Mesenchymal stem cell (in vitro differentiated cells and primary cell): Measurements from ENCODE around the gene JADE3.

Experiments
- DNase-seq: peaks from one replicate; pipeline ENCODE4 v3.0.0-alpha.2; 2013
- H2AFZ ChIP-seq: one replicate; pipeline ENCODE4 v1.6.1; 2013; ENCODE audit warnings: low read depth, mild to moderate bottlenecking, control low read depth, inconsistent platforms, low read length, moderate library complexity
- H2AK5ac ChIP-seq: 2 replicates; pipeline ENCODE4 v1.6.1; 2013; ENCODE audit warnings: low read length, moderate library complexity, mild to moderate bottlenecking, inconsistent platforms; ENCODE audit not compliant: severe bottlenecking
- H2BK120ac ChIP-seq: one replicate; pipeline ENCODE4 v1.6.1; 2013; ENCODE audit warnings: low read depth, mild to moderate bottlenecking, inconsistent platforms, low read length, moderate library complexity
- H2BK12ac ChIP-seq, 2 experiments: one replicate each; pipeline ENCODE4 v1.6.1; 2013; ENCODE audit warnings: inconsistent platforms in 2 of 2, low read length in 2 of 2, mild to moderate bottlenecking in 2 of 2, moderate library complexity in 2 of 2, control low read depth in 1 of 2
- H2BK15ac ChIP-seq: one replicate; pipeline ENCODE4 v1.6.1; 2013; ENCODE audit warnings: mild to moderate bottlenecking, low read depth, inconsistent platforms; ENCODE audit not compliant: poor library complexity, severe bottlenecking
- H2BK5ac ChIP-seq: 2 replicates; pipeline ENCODE4 v1.6.1; 2013; ENCODE audit warnings: low read depth, mild to moderate bottlenecking, low read length, control low read depth, inconsistent platforms; ENCODE audit not compliant: poor library complexity, severe bottlenecking
- H3K14ac ChIP-seq, 2 experiments: one replicate each; pipeline ENCODE4 v1.6.1; 2013; ENCODE audit warnings: inconsistent platforms in 2 of 2, low read length in 2 of 2, control low read depth in 1 of 2, mild to moderate bottlenecking in 1 of 2, moderate library complexity in 1 of 2
- H3K18ac ChIP-seq, 2 experiments: one replicate each; pipeline ENCODE4 v1.6.1; 2013; ENCODE audit warnings: inconsistent platforms in 2 of 2, low read length in 2 of 2, control low read depth in 1 of 2, low read depth in 1 of 2, mild to moderate bottlenecking in 1 of 2
- H3K23ac ChIP-seq, 2 experiments: one replicate each; pipeline ENCODE4 v1.6.1; 2013; ENCODE audit warnings: inconsistent platforms in 2 of 2, low read length in 2 of 2, mild to moderate bottlenecking in 2 of 2, moderate library complexity in 2 of 2, control low read depth in 1 of 2
- H3K27ac ChIP-seq: 2 replicates; pipeline ENCODE4 v1.5.1; 2013; ENCODE audit warnings: mild to moderate bottlenecking, moderate library complexity, low read length, control low read depth, inconsistent platforms; ENCODE audit not compliant: poor library complexity, severe bottlenecking
- H3K27me3 ChIP-seq, 2 experiments: 2 replicates each; pipeline versions ENCODE4 v1.6.1 to v1.7.0; 2013; ENCODE audit warnings: low read length in 2 of 2, mild to moderate bottlenecking in 2 of 2, moderate library complexity in 2 of 2, control low read depth in 1 of 2, inconsistent platforms in 1 of 2; ENCODE audit not compliant: control insufficient read depth in 1 of 2, insufficient read depth in 1 of 2
- H3K36me3 ChIP-seq, 2 experiments: 2 replicates each; pipeline versions ENCODE4 v1.6.1 to v1.7.0; 2013; ENCODE audit warnings: low read length in 2 of 2, control low read depth in 1 of 2, inconsistent platforms in 1 of 2, low read depth in 1 of 2, mild to moderate bottlenecking in 1 of 2; ENCODE audit not compliant: insufficient read depth in 2 of 2, control insufficient read depth in 1 of 2
- H3K4ac ChIP-seq, 2 experiments: one replicate each; pipeline ENCODE4 v1.6.1; 2013; ENCODE audit warnings: inconsistent platforms in 2 of 2, low read length in 2 of 2, mild to moderate bottlenecking in 2 of 2, moderate library complexity in 2 of 2, control low read depth in 1 of 2, low read depth in 1 of 2
- H3K4me1 ChIP-seq: 2 replicates; pipeline ENCODE4 v1.6.1; 2013; ENCODE audit warnings: low read depth, low read length, control low read depth; ENCODE audit not compliant: control insufficient read depth, insufficient read depth
- H3K4me2 ChIP-seq: 2 replicates; pipeline ENCODE4 v1.6.1; 2013; ENCODE audit warnings: low read length, mild to moderate bottlenecking, inconsistent platforms; ENCODE audit not compliant: poor library complexity, severe bottlenecking
- H3K4me3 ChIP-seq, 2 experiments: 2 replicates each; pipeline versions ENCODE4 v1.5.1 to v1.7.0; 2013; ENCODE audit warnings: low read length in 2 of 2, mild to moderate bottlenecking in 2 of 2, control low read depth in 1 of 2, low read depth in 1 of 2; ENCODE audit not compliant: insufficient read depth in 1 of 2
- H3K79me1 ChIP-seq: replicated peaks from 2 replicates; pipeline ENCODE4 v1.6.1; 2013; ENCODE audit warnings: mild to moderate bottlenecking, control low read depth, low read length, inconsistent platforms; ENCODE audit not compliant: poor library complexity, severe bottlenecking
- H3K9ac ChIP-seq: 2 replicates; pipeline ENCODE4 v1.7.0; 2013; ENCODE audit warnings: mild to moderate bottlenecking, low read length, moderate library complexity
- H3K9me3 ChIP-seq: 2 replicates; pipeline ENCODE4 v1.7.0; 2013; ENCODE audit warnings: mild to moderate bottlenecking, low read length; ENCODE audit not compliant: control insufficient read depth
- H4K8ac ChIP-seq: one replicate; pipeline ENCODE4 v1.6.1; 2013; ENCODE audit warnings: inconsistent platforms, mild to moderate bottlenecking, low read length, moderate library complexity
- H4K91ac ChIP-seq: one replicate; pipeline ENCODE4 v1.6.1; 2013; ENCODE audit warnings: mild to moderate bottlenecking, low read length, inconsistent platforms
- WGBS: methylation state at CpG from one replicate; pipeline ENCODE4 v1.1.7; 2013; ENCODE audit warnings: mixed read lengths; 5-methylcytosine and 5-hydroxymethylcytosine counted together

JADE3 gene

GRCh38 chrX:46910415-46910814 is 1.8 kb upstream of the JADE3 start:
- Histone ChIP-seq H3K4me1 (no peaks in the 10 kb centered on the region), H3K27me3 (peaks cover 0 to 49% of the 10 kb centered on the region in 2 experiments), H3K9ac (no peak overlapping the region), H2AFZ (no peak overlapping the region), H3K18ac (no peak overlapping the region), H2BK12ac (no peak overlapping the region), H3K36me3 (no peaks in the 10 kb centered on the region), H2BK15ac (no peak overlapping the region), H4K91ac (no peak overlapping the region), H3K4me2 (no peak overlapping the region), H3K27ac (no peak overlapping the region), H2AK5ac (no peak overlapping the region), H3K4me3 (no peak overlapping the region), H3K14ac (no peak overlapping the region), H3K9me3 (no peaks in the 10 kb centered on the region), H3K79me1 (peaks cover 2% of the 10 kb centered on the region), H2BK5ac (no peak overlapping the region), H4K8ac (no peak overlapping the region), H3K4ac (no peak overlapping the region), H3K23ac (no peak overlapping the region), H2BK120ac (no peak overlapping the region)
- WGBS = 86% methylated on average over 1 of the region's 3 CpGs
- no peak for DNase-seq

- Histone ChIP-seq H3K4me1 (no peaks in the 10 kb centered on the region), H2BK12ac (peak overlapping the region in 1 of 2 experiments; percentile 54), H3K9me3 (no peaks in the 10 kb centered on the region), H3K4me2 (peak overlapping the region; percentile 78), H3K14ac (peak overlapping the region in 1 of 2 experiments; percentile 55), H4K8ac (no peak overlapping the region), H2AFZ (no peak overlapping the region), H4K91ac (no peak overlapping the region), H3K27me3 (peaks cover 0 to 43% of the 10 kb centered on the region in 2 experiments), H2BK120ac (no peak overlapping the region), H3K18ac (peak overlapping the region; percentile 14 to 40), H2BK5ac (no peak overlapping the region), H3K23ac (peak overlapping the region in 1 of 2 experiments; percentile 80), H2BK15ac (no peak overlapping the region), H2AK5ac (no peak overlapping the region), H3K4ac (peak overlapping the region in 1 of 2 experiments; percentile 13), H3K4me3 (peak overlapping the region; percentile 78 to 84), H3K36me3 (no peaks in the 10 kb centered on the region), H3K9ac (peak overlapping the region; percentile 81), H3K79me1 (peaks cover 8% of the 10 kb centered on the region), H3K27ac (no peak overlapping the region)
- peak; percentile 59 for DNase-seq
- 2% methylated on average over 11 of the region's 109 CpGs for WGBS
These were observed 626 bp downstream of the JADE3 start for GRCh38 chrX:46912603-46913491.

- DNase-seq = peak; percentile 37
- H4K91ac ChIP-seq = no peak overlapping the region
- no peaks in the 10 kb centered on the region for H3K36me3 ChIP-seq
- H3K4ac ChIP-seq = no peak overlapping the region
- H2BK120ac ChIP-seq = no peak overlapping the region
- H3K9ac ChIP-seq = peak overlapping the region; percentile 81
- H3K9me3 ChIP-seq = no peaks in the 10 kb centered on the region
- H2AK5ac ChIP-seq = no peak overlapping the region
- no peak overlapping the region for H3K23ac ChIP-seq
- H3K79me1 ChIP-seq = peaks cover 9% of the 10 kb centered on the region
- peak overlapping the region; percentile 47 to 78 for H3K4me3 ChIP-seq
- under 1% methylated on average over 12 of the region's 14 CpGs for WGBS
- H2BK5ac ChIP-seq = no peak overlapping the region
- no peak overlapping the region for H3K14ac ChIP-seq
- no peak overlapping the region for H2BK15ac ChIP-seq
- no peak overlapping the region for H3K18ac ChIP-seq
- no peak overlapping the region for H2BK12ac ChIP-seq
- peak overlapping the region; percentile 78 for H3K4me2 ChIP-seq
- H2AFZ ChIP-seq = no peak overlapping the region
- H4K8ac ChIP-seq = no peak overlapping the region
- peaks cover 0 to 36% of the 10 kb centered on the region in 2 experiments for H3K27me3 ChIP-seq
- no peaks in the 10 kb centered on the region for H3K4me1 ChIP-seq
- no peak overlapping the region for H3K27ac ChIP-seq
These were observed 1.4 kb downstream of the JADE3 start for GRCh38 chrX:46913667-46914066.

DNA sequence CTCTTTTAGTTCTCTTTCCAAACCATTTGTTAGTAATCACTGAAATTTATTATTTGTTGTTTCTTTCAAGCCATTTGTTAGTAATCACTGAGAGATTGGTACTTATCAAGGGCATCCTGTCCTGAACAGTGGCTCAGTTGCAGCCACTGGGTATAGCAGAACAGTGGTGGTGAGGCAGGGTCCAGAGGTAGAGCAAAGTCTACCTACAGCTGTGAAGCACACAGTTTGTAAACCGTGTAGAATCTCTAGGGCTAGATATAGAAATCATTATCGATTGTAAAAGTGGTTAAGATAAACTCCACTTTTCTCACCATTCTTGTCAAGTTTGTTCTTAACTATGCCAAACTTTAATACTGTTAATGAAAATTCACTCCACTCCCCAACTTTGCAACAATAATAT is 4.1 kb downstream of the JADE3 start:
- no peak overlapping the region for H3K9ac ChIP-seq

More for the DNA sequence above, 4.1 kb downstream of the JADE3 start:
- no peak overlapping the region for H2BK12ac ChIP-seq
- no peak for DNase-seq
- H2BK120ac ChIP-seq = no peak overlapping the region
- H3K4me1 ChIP-seq = no peaks in the 10 kb centered on the region
- H3K27ac ChIP-seq = no peak overlapping the region
- no peaks in the 10 kb centered on the region for H3K36me3 ChIP-seq
- H4K8ac ChIP-seq = no peak overlapping the region
- no peak overlapping the region for H2AK5ac ChIP-seq
- H3K9me3 ChIP-seq = peaks cover 6% of the 10 kb centered on the region
- WGBS = no CpG with 5 or more reads among the region's 2 CpGs
- H3K27me3 ChIP-seq = peaks cover 0 to 26% of the 10 kb centered on the region in 2 experiments
- no peak overlapping the region for H2BK5ac ChIP-seq
- H3K18ac ChIP-seq = no peak overlapping the region
- peaks cover 9% of the 10 kb centered on the region for H3K79me1 ChIP-seq
- H3K23ac ChIP-seq = no peak overlapping the region
- no peak overlapping the region for H3K4me3 ChIP-seq
- no peak overlapping the region for H2BK15ac ChIP-seq
- no peak overlapping the region for H3K4me2 ChIP-seq
- H3K4ac ChIP-seq = no peak overlapping the region
- no peak overlapping the region for H3K14ac ChIP-seq
- H4K91ac ChIP-seq = no peak overlapping the region
- no peak overlapping the region for H2AFZ ChIP-seq
